Measurements from ENCODE around the gene CNTN1.

DNA sequence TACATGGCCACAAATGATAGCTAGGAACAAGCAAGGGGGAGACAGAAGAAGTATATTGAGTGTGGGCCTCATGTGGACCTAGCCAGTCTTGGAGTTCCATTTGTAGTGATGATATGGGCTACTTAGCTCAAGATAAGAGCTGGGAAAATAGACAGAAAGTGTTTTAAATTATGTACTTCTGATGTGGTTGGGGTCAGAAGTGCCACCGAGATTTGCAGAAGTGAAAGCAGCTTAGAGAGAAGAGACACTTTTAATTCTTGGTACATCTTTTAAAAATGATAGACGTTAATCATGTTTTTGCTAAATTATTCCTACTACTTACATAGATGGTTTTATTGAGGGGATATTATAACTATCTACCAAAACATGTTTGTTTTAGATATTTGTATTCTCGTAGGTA lies 297.5 kb downstream of the CNTN1 start:
- TF ChIP-seq, protein P1, sequence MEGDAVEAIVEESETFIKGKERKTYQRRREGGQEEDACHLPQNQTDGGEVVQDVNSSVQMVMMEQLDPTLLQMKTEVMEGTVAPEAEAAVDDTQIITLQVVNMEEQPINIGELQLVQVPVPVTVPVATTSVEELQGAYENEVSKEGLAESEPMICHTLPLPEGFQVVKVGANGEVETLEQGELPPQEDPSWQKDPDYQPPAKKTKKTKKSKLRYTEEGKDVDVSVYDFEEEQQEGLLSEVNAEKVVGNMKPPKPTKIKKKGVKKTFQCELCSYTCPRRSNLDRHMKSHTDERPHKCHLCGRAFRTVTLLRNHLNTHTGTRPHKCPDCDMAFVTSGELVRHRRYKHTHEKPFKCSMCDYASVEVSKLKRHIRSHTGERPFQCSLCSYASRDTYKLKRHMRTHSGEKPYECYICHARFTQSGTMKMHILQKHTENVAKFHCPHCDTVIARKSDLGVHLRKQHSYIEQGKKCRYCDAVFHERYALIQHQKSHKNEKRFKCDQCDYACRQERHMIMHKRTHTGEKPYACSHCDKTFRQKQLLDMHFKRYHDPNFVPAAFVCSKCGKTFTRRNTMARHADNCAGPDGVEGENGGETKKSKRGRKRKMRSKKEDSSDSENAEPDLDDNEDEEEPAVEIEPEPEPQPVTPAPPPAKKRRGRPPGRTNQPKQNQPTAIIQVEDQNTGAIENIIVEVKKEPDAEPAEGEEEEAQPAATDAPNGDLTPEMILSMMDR (IDR thresholded peaks at IDR 0.05) = no peak
- TF ChIP-seq POLR2A (IDR thresholded peaks at IDR 0.05) (no peak), EP300 (IDR thresholded peaks at IDR 0.05) (no peak), POLR2AphosphoS5 (IDR thresholded peaks at IDR 0.05) (no peak)
